Activated CD8-positive, alpha-beta T cell treated with anti-CD3 and anti-CD28 coated beads for 36 hours (primary cell): ENCODE measurements around the gene MGA. TPM values are rescaled to one million over a fixed set of nuclear protein-coding genes. Genes with fewer than 3 reads are reported as not detected.
A peak's percentile ranks its signal among the peaks of the same experiment; 100 is the strongest.

ENCODE experiments used
- ATAC-seq: fragments of 200-7000 bp; cut with Tn5 transposase; one replicate; pipeline ENCODE4 v1.10.0; 2021; ENCODE audit warnings: mild to moderate bottlenecking, moderate library complexity
- CTCF ChIA-PET: fragments of 350-600 bp; sonication (Branson Sonifier 250); formaldehyde crosslinking; loops from one replicate; lab custom pipeline; 2021; ENCODE audit warnings: antibody characterized with exemption; lab: Charles Lee
- POLR2A ChIA-PET: fragments of 350-600 bp; sonication (Branson Sonifier 250); formaldehyde crosslinking; loops from one replicate; lab custom pipeline; 2021; ENCODE audit warnings: antibody characterized with exemption; lab: Charles Lee
- DNase-seq: peaks from one replicate; pipeline ENCODE4 v3.0.0-alpha.2; 2020
- H3K27ac Mint-ChIP-seq: one replicate; pipeline ENCODE4 v1.8.0; 2021; ENCODE audit warnings: mild to moderate bottlenecking, mixed read lengths
- H3K27me3 Mint-ChIP-seq: one replicate; pipeline ENCODE4 v1.8.0; 2021; ENCODE audit warnings: mixed read lengths
- H3K36me3 Mint-ChIP-seq: one replicate; pipeline ENCODE4 v1.8.0; 2021; ENCODE audit warnings: low read depth, mixed read lengths
- H3K4me1 Mint-ChIP-seq: one replicate; pipeline ENCODE4 v1.8.0; 2021; ENCODE audit warnings: low read depth, mixed read lengths
- H3K4me3 Mint-ChIP-seq: one replicate; pipeline ENCODE4 v1.8.0; 2021; ENCODE audit warnings: mild to moderate bottlenecking, moderate library complexity, mixed read lengths
- H3K9me3 Mint-ChIP-seq: one replicate; pipeline ENCODE4 v1.8.0; 2021; ENCODE audit warnings: mixed read lengths
- intact Hi-C: fragments of 100-400 bp; cut with micrococcal nuclease; formaldehyde crosslinking; loops from one replicate; pipeline ENCODE4 v1.10.0; 2022
- total RNA-seq, 2 experiments: library from RNA; stranded (reverse); gene quantifications; one replicate each; pipeline ENCODE4 v1.2.3, GENCODE V29; 2021
- TF ChIP-seq, protein P1 (sequence below): fragments of 200-600 bp; IDR thresholded peaks from one replicate; pipeline ENCODE4 v1.8.0; 2022; ENCODE audit warnings: antibody characterized with exemption, mild to moderate bottlenecking

Gene MGA
- total RNA-seq, 2 experiments from 2014 or later, result 30.7 to 32.6 TPM

DNA sequence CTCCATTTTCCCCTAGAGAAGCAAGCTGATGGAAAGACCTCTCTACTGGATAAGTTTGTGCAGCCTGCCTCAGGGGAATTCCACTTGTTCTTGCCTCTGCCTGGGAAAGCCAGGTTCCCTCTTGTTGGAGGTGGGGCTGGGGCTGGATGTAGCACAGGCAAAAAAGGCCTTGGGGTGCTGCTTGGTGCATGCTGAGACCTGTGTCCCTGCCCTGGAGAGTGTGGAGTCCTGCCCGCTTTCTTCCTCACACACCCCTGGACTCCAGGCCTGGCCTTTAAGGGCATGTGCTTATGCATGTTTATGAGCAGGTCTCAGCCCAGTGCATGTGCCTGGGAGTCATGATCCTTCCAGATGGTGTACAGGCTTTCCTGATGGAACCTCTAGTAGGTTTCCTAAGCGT lies 144.2 kb downstream of the MGA start:
- intact Hi-C loops, result no loop called here
- DNase-seq (no peak), ATAC-seq (peak; percentile 13)
- H3K4me1 Mint-ChIP-seq, result peaks cover 15% of the 10 kb centered on the region
- CTCF ChIA-PET, result interaction anchor here (15.8 kb wide), 1 partner anchor 29 kb away, joined by 337 read pairs; the partner anchor contains the start of gene MAPKBP1
- POLR2A ChIA-PET, result no interaction called here
- no peaks in the 10 kb centered on the region for H3K9me3 Mint-ChIP-seq
- H3K4me3 Mint-ChIP-seq, result no peak overlapping the region
- H3K36me3 Mint-ChIP-seq, result peaks cover 7% of the 10 kb centered on the region
- H3K27ac Mint-ChIP-seq, result no peak overlapping the region
- H3K27me3 Mint-ChIP-seq, result no peaks in the 10 kb centered on the region
- TF ChIP-seq, protein P1, sequence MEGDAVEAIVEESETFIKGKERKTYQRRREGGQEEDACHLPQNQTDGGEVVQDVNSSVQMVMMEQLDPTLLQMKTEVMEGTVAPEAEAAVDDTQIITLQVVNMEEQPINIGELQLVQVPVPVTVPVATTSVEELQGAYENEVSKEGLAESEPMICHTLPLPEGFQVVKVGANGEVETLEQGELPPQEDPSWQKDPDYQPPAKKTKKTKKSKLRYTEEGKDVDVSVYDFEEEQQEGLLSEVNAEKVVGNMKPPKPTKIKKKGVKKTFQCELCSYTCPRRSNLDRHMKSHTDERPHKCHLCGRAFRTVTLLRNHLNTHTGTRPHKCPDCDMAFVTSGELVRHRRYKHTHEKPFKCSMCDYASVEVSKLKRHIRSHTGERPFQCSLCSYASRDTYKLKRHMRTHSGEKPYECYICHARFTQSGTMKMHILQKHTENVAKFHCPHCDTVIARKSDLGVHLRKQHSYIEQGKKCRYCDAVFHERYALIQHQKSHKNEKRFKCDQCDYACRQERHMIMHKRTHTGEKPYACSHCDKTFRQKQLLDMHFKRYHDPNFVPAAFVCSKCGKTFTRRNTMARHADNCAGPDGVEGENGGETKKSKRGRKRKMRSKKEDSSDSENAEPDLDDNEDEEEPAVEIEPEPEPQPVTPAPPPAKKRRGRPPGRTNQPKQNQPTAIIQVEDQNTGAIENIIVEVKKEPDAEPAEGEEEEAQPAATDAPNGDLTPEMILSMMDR, result no peak

DNA sequence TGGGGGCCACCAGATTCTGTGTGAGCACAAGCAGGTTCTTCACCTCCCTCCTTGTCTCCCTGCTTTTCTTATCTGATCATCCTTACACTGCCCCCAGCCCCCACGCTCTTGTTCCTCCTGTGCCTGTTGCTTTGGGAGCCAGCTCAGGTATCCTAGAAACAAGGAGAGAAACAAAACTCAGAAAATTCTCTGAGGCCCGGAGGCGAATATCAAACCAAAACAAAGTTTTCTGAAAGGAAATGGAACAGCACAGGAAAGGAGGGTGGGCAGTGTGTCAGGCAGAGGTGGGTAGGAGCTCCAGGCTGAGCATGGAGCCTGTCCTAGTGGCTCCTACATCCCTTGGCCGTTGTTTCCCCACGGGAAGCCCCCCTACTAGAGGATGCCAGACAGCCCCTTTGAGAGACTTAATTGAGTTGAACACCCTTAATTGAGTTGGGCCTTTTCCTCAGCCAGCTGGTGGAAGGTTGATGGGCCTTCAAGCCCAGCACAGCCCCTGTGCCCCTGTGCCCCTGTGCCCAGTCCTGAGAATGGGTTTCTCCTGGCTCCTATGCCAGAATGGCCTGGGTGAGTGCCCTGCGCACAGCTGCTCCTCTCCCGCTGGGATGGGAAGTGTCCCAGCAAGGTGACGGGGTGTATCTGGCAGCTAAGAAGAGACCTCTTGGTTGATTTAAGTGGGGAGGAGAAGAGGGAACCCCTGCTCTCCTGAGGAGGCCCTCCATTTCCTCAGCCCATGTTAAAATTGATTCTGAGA lies 144.9 kb downstream of the MGA start:
- Mint-ChIP-seq H3K9me3 (no peaks in the 10 kb centered on the region), H3K27ac (peak overlapping the region; percentile 65), H3K4me3 (no peak overlapping the region), H3K4me1 (peaks cover 16% of the 10 kb centered on the region), H3K27me3 (no peaks in the 10 kb centered on the region), H3K36me3 (peaks cover 7% of the 10 kb centered on the region)
- intact Hi-C loops, result no loop called here
- ChIA-PET POLR2A (no interaction called here), CTCF (interaction anchor here (15.8 kb wide), 1 partner anchor 29 kb away, joined by 337 read pairs; the partner anchor contains the start of gene MAPKBP1)
- TF ChIP-seq, protein P1, result no peak
- DNase-seq (no peak), ATAC-seq (no peak)

DNA sequence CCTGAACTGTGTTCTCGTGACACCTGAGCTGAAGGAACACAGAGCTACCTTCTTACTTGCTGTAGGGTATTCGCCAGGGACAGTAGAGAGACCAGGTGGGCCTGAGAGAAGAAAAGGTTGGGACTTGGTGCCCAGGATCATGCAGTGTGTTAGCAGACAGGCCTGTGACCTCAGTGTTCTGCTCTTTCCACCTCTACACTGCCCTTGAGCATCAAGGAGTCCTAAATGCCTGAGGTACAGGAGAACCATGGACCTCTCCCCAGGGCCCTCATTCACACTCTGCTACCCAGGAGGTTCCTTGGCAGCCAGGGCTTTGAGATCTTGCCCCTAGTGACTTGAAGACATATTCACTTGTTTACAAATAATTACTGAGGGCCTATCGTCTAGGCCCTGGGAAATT lies 145.5 kb downstream of the MGA start:
- no peak for DNase-seq
- Mint-ChIP-seq H3K4me1 (peaks cover 18% of the 10 kb centered on the region), H3K27me3 (no peaks in the 10 kb centered on the region), H3K4me3 (no peak overlapping the region), H3K9me3 (no peaks in the 10 kb centered on the region), H3K27ac (peak overlapping the region; percentile 15), H3K36me3 (peaks cover 5% of the 10 kb centered on the region)
- intact Hi-C loops, result no loop called here
- no peak for ATAC-seq
- ChIA-PET POLR2A (no interaction called here), CTCF (interaction anchor here (15.8 kb wide), 1 partner anchor 30 kb away, joined by 337 read pairs; the partner anchor contains the start of gene MAPKBP1)
- TF ChIP-seq, protein P1, result no peak

- Mint-ChIP-seq H3K36me3 (no peaks in the 10 kb centered on the region), H3K9me3 (no peaks in the 10 kb centered on the region), H3K27ac (no peak overlapping the region), H3K4me1 (peaks cover 25% of the 10 kb centered on the region), H3K4me3 (no peak overlapping the region), H3K27me3 (no peaks in the 10 kb centered on the region)
- POLR2A ChIA-PET, result no interaction called here
- TF ChIP-seq, protein P1, result no peak
- intact Hi-C loops, result no loop called here
- CTCF ChIA-PET, result interaction anchor here (15.8 kb wide), 1 partner anchor 31 kb away, joined by 337 read pairs; the partner anchor contains the start of gene MAPKBP1
- ATAC-seq, result peak; percentile 34
- DNase-seq, result no peak
These were observed 146.3 kb downstream of the MGA start for GRCh38 chr15:41806291-41807181.
